GM20431 (cell line): ENCODE results near the gene ARHGDIB.

Experiments
- in situ Hi-C: fragments of 300-500 bp; cut with MseI, MboI; formaldehyde crosslinking; loops from one replicate; pipeline ENCODE4 v1.15.0; 2020; ENCODE audit warnings: low sequenced_read_pairs; ENCODE audit not compliant: unreplicated experiment

Gene ARHGDIB

GRCh38 chr12:14961466-14962152 lies at the start of gene ARHGDIB:
Gene ARHGDIB, minus strand, starts transcription at chr12:14961601. Its CDS starts 10,889 bp downstream, at chr12:14950712.
- in situ Hi-C loops: no loop called here

GRCh38 chr12:15011162-15011561 lies 49.8 kb upstream of the ARHGDIB start:
- in situ Hi-C loops: no loop called here

- in situ Hi-C loops: no loop called here
These were observed 46.1 kb upstream of the ARHGDIB start for GRCh38 chr12:15007551-15007950.

- in situ Hi-C loops: no loop called here
These were observed 43.7 kb upstream of the ARHGDIB start for GRCh38 chr12:15005064-15005463.

- in situ Hi-C loops: no loop called here
These were observed 43.0 kb upstream of the ARHGDIB start for GRCh38 chr12:15004421-15004820.

GRCh38 chr12:15001733-15002382 lies 40.5 kb upstream of the ARHGDIB start:
- in situ Hi-C loops: no loop called here

- in situ Hi-C loops: no loop called here
These were observed 39.2 kb upstream of the ARHGDIB start for GRCh38 chr12:15000575-15000974.

GRCh38 chr12:14999695-15000365 lies 38.4 kb upstream of the ARHGDIB start:
- in situ Hi-C loops: loop anchor here (10.0 kb wide), 1 partner anchor 145 kb away; no protein-coding TSS in a partner anchor

GRCh38 chr12:14999021-14999694 lies 37.8 kb upstream of the ARHGDIB start:
- in situ Hi-C loops: loop anchor here (10.0 kb wide), 1 partner anchor 144 kb away; no protein-coding TSS in a partner anchor

- in situ Hi-C loops: loop anchor here (10.0 kb wide), 1 partner anchor 143 kb away; no protein-coding TSS in a partner anchor
These were observed 36.6 kb upstream of the ARHGDIB start for GRCh38 chr12:14997998-14998397.

GRCh38 chr12:14995583-14996425 lies 34.4 kb upstream of the ARHGDIB start:
- in situ Hi-C loops: loop anchor here (10.0 kb wide), 1 partner anchor 141 kb away; no protein-coding TSS in a partner anchor

GRCh38 chr12:14994610-14995009 lies 33.2 kb upstream of the ARHGDIB start:
- in situ Hi-C loops: loop anchor here (10.0 kb wide), 1 partner anchor 140 kb away; no protein-coding TSS in a partner anchor

- in situ Hi-C loops: loop anchor here (10.0 kb wide), 1 partner anchor 139 kb away; no protein-coding TSS in a partner anchor
These were observed 32.3 kb upstream of the ARHGDIB start for GRCh38 chr12:14993537-14994266.

- in situ Hi-C loops: loop anchor here (10.0 kb wide), 1 partner anchor 138 kb away; no protein-coding TSS in a partner anchor
These were observed 31.7 kb upstream of the ARHGDIB start for GRCh38 chr12:14993117-14993516.

GRCh38 chr12:14992673-14993072 lies 31.3 kb upstream of the ARHGDIB start:
- in situ Hi-C loops: loop anchor here (10.0 kb wide), 1 partner anchor 138 kb away; no protein-coding TSS in a partner anchor

- in situ Hi-C loops: loop anchor here (10.0 kb wide), 1 partner anchor 136 kb away; no protein-coding TSS in a partner anchor
These were observed 29.7 kb upstream of the ARHGDIB start for GRCh38 chr12:14991069-14991468.

GRCh38 chr12:14989790-14990189 lies 28.4 kb upstream of the ARHGDIB start:
- in situ Hi-C loops: loop anchor here (10.0 kb wide), 1 partner anchor 135 kb away; no protein-coding TSS in a partner anchor

GRCh38 chr12:14988035-14988434 lies 26.6 kb upstream of the ARHGDIB start:
- in situ Hi-C loops: no loop called here
